ENCODE results near the gene CAMK2G. TPM values are rescaled to one million over a fixed set of nuclear protein-coding genes. Genes with fewer than 3 reads are reported as not detected.

Gene CAMK2G
- total RNA-seq, 2 donors from 2014 or later = 20.9 to 21.7 TPM

- Mint-ChIP-seq H3K4me1 (peaks cover 18% of the 10 kb centered on the region), H3K4me3 (no peak overlapping the region), H3K36me3 (ENCODE audit: low read depth) (no peaks in the 10 kb centered on the region), H3K27ac (no peak overlapping the region), H3K9me3 (no peaks in the 10 kb centered on the region), H3K27me3 (ENCODE audit: insufficient read depth) (peaks cover 40% of the 10 kb centered on the region)
- Histone ChIP-seq H3K4me3 (ENCODE audit: low read length) (no peak overlapping the region), H3K9me3 (ENCODE audit: control insufficient read depth, low read length) (no peaks in the 10 kb centered on the region), H3K36me3 (ENCODE audit: control insufficient read depth, insufficient read depth, low read length) (no peaks in the 10 kb centered on the region), H3K27ac (ENCODE audit: low read depth, low read length) (no peak overlapping the region), H3K9ac (ENCODE audit: extremely low read depth, low read length, poor library complexity, severe bottlenecking) (no peak overlapping the region), H3K4me1 (ENCODE audit: control insufficient read depth, insufficient read depth, low read length) (peaks cover 5% of the 10 kb centered on the region), H3K27me3 (ENCODE audit: control insufficient read depth, insufficient read depth, low read length, poor library complexity, severe bottlenecking) (peaks cover 13% of the 10 kb centered on the region)
- TF ChIP-seq CTCF (conservative IDR thresholded peaks at IDR 0.05) = no peak
- WGBS, 2 experiments (ENCODE audit: insufficient coverage in 1 of 2, insufficient read length in 1 of 2) = 79 to 87% methylated on average over 6 to 9 of the region's 9 CpGs
- DNase-seq = peak; percentile 71
Observed at GRCh38 chr10:73877533-73878160, 3.3 kb upstream of the CAMK2G start.

DNA sequence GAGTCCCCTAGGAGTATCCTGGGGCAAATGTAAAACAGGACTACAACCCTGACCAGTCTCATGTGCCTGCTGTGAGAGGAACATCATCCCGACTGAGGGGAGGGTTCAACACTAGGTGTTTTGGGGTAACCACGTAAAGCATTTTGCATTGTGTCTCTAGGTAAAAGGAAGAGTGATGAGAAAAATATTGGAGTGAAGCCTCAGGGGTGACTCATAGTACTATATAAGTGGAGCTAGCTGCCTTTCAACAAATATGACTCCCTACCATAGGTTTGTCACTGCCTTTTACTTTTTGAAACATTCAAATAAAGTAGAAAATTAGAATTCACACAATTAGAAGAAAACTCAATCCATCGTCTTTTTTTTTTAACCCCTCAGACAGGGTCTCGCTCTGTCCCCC, 2.6 kb upstream of the CAMK2G start:
- 88 to 92% methylated on average over 4 of the region's 4 CpGs for WGBS, 2 experiments (ENCODE audit: insufficient coverage in 1 of 2, insufficient read length in 1 of 2)
- H3K36me3 Mint-ChIP-seq (ENCODE audit: low read depth) = peaks cover 4% of the 10 kb centered on the region
- H3K27ac Mint-ChIP-seq = no peak overlapping the region

GRCh38 chr10:73876566-73876965, 2.2 kb upstream of the CAMK2G start:
- Histone ChIP-seq H3K4me3 (ENCODE audit: low read length) (no peak overlapping the region), H3K4me1 (ENCODE audit: control insufficient read depth, insufficient read depth, low read length) (peaks cover 5% of the 10 kb centered on the region), H3K27me3 (ENCODE audit: control insufficient read depth, insufficient read depth, low read length, poor library complexity, severe bottlenecking) (peaks cover 13% of the 10 kb centered on the region), H3K9ac (ENCODE audit: extremely low read depth, low read length, poor library complexity, severe bottlenecking) (no peak overlapping the region), H3K36me3 (ENCODE audit: control insufficient read depth, insufficient read depth, low read length) (peaks cover 10% of the 10 kb centered on the region), H3K27ac (ENCODE audit: low read depth, low read length) (no peak overlapping the region), H3K9me3 (ENCODE audit: control insufficient read depth, low read length) (no peaks in the 10 kb centered on the region)
- Mint-ChIP-seq H3K4me1 (peaks cover 20% of the 10 kb centered on the region), H3K27me3 (ENCODE audit: insufficient read depth) (peaks cover 40% of the 10 kb centered on the region), H3K4me3 (no peak overlapping the region), H3K27ac (no peak overlapping the region), H3K9me3 (no peaks in the 10 kb centered on the region), H3K36me3 (ENCODE audit: low read depth) (peaks cover 6% of the 10 kb centered on the region)
- no peak for TF ChIP-seq CTCF (conservative IDR thresholded peaks at IDR 0.05)
- DNase-seq = no peak

More for the DNA sequence above, 2.6 kb upstream of the CAMK2G start:
- no peak for DNase-seq
- Mint-ChIP-seq H3K4me3 (no peak overlapping the region), H3K9me3 (no peaks in the 10 kb centered on the region), H3K4me1 (peaks cover 20% of the 10 kb centered on the region), H3K27me3 (ENCODE audit: insufficient read depth) (peaks cover 40% of the 10 kb centered on the region)
- Histone ChIP-seq H3K4me1 (ENCODE audit: control insufficient read depth, insufficient read depth, low read length) (peaks cover 5% of the 10 kb centered on the region), H3K9ac (ENCODE audit: extremely low read depth, low read length, poor library complexity, severe bottlenecking) (no peak overlapping the region), H3K9me3 (ENCODE audit: control insufficient read depth, low read length) (no peaks in the 10 kb centered on the region), H3K4me3 (ENCODE audit: low read length) (no peak overlapping the region), H3K27me3 (ENCODE audit: control insufficient read depth, insufficient read depth, low read length, poor library complexity, severe bottlenecking) (peaks cover 13% of the 10 kb centered on the region), H3K27ac (ENCODE audit: low read depth, low read length) (no peak overlapping the region), H3K36me3 (ENCODE audit: control insufficient read depth, insufficient read depth, low read length) (peaks cover 6% of the 10 kb centered on the region)
- no peak for TF ChIP-seq CTCF (conservative IDR thresholded peaks at IDR 0.05)

Data from endodermal cell (in vitro differentiated cells).